Inferior parietal cortex (tissue), 1 donor: ENCODE measurements around the gene ANKRD65.
A peak's percentile ranks its signal among the peaks of the same experiment; 100 is the strongest.
"Not testable (repeated sequence)": the region's sequence is repeated elsewhere in the genome, so short reads cannot be mapped to it uniquely, and the experiment has no call there.

ENCODE experiments used
- DNase-seq: peaks from one replicate; pipeline ENCODE4 v3.0.0-alpha.2; 2016; ENCODE audit errors: extremely low spot score

The ANKRD65 gene

DNA sequence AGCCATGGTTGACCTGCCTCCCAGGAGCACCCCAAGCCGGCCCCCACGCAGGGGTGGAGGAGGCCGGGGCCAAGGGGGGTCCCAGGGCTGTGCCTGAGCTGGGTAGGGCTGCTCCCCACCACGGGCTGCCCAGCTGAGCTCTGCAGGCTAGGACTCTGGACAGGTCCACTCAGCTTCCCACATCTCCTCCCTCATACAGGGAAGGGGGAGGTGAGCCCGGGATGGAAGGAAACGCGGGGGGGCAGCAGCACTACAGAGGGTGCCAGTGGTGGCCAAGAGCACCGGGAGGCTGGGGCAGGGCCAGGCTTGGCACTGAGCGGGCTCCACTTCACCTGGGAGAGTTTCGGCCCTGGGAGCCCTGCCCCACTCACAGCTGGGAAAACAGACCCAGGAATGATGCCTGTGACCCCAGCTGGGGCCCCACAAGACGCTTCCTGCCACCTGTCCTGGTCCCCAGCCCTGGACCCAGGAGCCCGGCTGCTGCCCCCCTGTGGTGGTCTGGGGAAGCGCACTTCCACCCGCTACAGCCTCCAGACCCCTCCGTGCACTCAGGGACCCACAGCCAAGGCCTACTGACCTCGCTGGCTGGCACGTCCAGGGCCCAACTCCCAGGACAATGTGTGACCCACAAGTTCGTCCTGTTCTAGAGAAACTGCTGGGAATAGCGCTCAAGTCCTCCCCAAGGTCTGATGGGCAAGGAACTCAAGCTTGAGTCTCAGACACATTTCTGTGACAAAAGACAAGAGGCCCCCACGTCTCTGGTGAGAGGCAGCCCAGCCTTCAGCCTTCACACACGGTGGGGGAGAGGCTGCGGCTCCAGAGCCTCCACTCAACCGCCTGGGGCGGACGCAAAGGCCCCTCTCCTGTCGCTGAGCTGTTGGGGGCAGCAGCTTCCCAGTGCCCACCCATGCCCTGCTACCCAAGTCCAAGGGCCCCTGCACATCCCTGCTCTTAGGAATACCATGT, 49.0 kb downstream of the ANKRD65 start:
- peak; percentile 41 for DNase-seq

DNA sequence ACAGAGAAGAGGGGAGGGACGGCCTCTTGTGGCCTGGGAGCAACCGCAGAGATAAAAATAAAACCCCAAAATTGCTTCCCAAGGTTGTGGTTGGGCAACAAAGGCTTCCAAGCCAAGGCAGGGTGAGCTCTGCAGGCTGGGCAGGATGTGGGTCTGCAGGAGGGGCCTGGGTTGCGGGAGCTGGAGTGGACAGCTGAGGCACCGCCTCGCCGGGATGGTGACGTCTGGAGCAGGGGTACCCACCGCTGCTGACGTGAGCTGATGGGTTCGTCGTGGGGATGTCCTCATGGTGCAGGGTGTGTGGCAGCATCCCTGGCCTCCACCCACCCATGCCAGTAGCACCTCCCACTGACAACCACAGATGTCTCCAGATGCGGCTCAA, 49.7 kb downstream of the ANKRD65 start:
- no peak for DNase-seq

DNA sequence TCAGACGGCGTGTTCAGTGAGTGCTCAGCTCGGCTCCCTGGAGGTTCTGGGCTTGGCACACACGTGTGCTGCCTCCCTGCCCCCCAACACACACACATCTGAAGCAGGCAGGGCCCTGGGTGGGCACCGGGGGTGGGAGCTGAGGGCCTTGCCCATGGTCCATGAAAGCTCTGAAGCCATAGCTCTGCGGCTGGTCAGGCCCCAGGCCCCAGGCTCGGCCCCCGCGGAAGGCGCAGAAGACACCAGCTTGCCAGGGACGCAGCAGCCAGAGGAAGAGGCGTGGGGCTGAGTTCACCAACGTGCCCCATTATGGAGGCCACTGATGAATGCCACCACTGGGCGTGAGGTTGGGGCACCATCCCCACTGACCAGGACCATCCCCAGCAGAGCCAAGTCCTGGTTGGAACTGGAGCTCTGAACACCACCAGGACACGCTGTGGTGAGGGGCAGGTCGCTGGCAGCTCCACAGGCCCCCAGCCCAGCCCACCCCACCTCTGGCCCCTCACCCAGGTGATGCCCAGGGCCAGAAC, 50.2 kb downstream of the ANKRD65 start:
- no peak for DNase-seq

GRCh38 chr1:1370094-1370493, 51.0 kb downstream of the ANKRD65 start:
- DNase-seq, result not testable (repeated sequence)
